Mesothelial cell of epicardium (in vitro differentiated cells): ENCODE data around the gene HOXD1. TPM values are rescaled to one million over a fixed set of nuclear protein-coding genes. Genes with fewer than 3 reads are reported as not detected.

ENCODE experiments used
- DNase-seq, 2 experiments: peaks; one replicate each; pipeline ENCODE4 v3.0.0; 2021; ENCODE audit warnings: low spot score in 2 of 2; ENCODE audit not compliant: unreplicated experiment in 2 of 2
- H3K27ac Mint-ChIP-seq: 2 replicates; pipeline ENCODE4 v1.8.0; 2021; ENCODE audit warnings: mixed read lengths
- H3K27me3 Mint-ChIP-seq: 2 replicates; pipeline ENCODE4 v1.8.0; 2021; ENCODE audit warnings: low read depth, mixed read lengths
- H3K36me3 Mint-ChIP-seq: 2 replicates; pipeline ENCODE4 v1.8.0; 2021; ENCODE audit warnings: mixed read lengths
- H3K4me1 Mint-ChIP-seq: 2 replicates; pipeline ENCODE4 v1.8.0; 2021; ENCODE audit warnings: mixed read lengths
- H3K4me3 Mint-ChIP-seq: 2 replicates; pipeline ENCODE4 v1.8.0; 2021; ENCODE audit warnings: mild to moderate bottlenecking, moderate library complexity, mixed read lengths
- H3K9me3 Mint-ChIP-seq: 2 replicates; pipeline ENCODE4 v1.8.0; 2021; ENCODE audit warnings: mixed read lengths
- total RNA-seq: library from RNA; stranded (reverse); gene quantifications from 3 replicates; pipeline ENCODE4 v1.2.1, GENCODE V29; 2021
- TF ChIP-seq, protein P1 (sequence below): fragments of 200-600 bp; sonication (generic); IDR thresholded peaks from one replicate; pipeline ENCODE4 v1.5.0; 2021; ENCODE audit warnings: antibody characterized with exemption; ENCODE audit not compliant: unreplicated experiment

Gene HOXD1
- total RNA-seq, 1 donor from 2014 or later, result not detected

DNA sequence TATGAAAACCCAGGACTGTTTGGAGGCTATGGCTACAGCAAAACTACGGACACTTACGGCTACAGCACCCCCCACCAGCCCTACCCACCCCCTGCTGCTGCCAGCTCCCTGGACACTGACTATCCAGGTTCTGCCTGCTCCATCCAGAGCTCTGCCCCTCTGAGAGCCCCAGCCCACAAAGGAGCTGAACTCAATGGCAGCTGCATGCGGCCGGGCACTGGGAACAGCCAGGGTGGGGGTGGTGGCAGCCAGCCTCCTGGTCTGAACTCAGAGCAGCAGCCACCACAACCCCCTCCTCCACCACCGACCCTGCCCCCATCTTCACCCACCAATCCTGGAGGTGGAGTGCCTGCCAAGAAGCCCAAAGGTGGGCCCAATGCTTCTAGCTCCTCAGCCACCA lies 19.3 kb upstream of the HOXD1 start:
- H3K36me3 Mint-ChIP-seq, result no peaks in the 10 kb centered on the region
- TF ChIP-seq, protein P1, sequence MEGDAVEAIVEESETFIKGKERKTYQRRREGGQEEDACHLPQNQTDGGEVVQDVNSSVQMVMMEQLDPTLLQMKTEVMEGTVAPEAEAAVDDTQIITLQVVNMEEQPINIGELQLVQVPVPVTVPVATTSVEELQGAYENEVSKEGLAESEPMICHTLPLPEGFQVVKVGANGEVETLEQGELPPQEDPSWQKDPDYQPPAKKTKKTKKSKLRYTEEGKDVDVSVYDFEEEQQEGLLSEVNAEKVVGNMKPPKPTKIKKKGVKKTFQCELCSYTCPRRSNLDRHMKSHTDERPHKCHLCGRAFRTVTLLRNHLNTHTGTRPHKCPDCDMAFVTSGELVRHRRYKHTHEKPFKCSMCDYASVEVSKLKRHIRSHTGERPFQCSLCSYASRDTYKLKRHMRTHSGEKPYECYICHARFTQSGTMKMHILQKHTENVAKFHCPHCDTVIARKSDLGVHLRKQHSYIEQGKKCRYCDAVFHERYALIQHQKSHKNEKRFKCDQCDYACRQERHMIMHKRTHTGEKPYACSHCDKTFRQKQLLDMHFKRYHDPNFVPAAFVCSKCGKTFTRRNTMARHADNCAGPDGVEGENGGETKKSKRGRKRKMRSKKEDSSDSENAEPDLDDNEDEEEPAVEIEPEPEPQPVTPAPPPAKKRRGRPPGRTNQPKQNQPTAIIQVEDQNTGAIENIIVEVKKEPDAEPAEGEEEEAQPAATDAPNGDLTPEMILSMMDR, result no peak
- peaks cover 17% of the 10 kb centered on the region for H3K4me1 Mint-ChIP-seq
- no peaks in the 10 kb centered on the region for H3K9me3 Mint-ChIP-seq
- H3K27ac Mint-ChIP-seq, result no peak overlapping the region
- peaks cover 98% of the 10 kb centered on the region for H3K27me3 Mint-ChIP-seq
- no peak overlapping the region for H3K4me3 Mint-ChIP-seq
- DNase-seq, result no peak

DNA sequence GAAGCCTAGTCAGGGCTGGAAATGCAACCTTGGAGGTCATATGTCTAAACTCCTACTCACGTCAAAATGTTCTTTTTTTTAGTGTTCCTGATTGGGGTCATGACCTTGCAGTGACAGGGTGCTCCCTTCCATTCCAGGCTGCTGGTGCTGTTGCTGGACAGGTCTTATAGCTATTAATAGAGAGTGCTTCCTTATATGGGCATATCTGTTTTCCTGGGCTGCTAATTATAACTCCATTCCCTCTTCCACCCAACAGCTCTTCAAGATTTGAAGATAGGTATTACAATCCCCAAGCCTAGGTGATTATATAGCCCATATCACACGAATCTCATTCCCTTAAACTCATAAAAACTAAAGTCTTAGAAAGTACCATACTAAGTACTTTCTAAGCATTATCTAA lies 18.8 kb upstream of the HOXD1 start:
- Mint-ChIP-seq H3K9me3 (no peaks in the 10 kb centered on the region), H3K4me1 (peaks cover 15% of the 10 kb centered on the region), H3K27ac (no peak overlapping the region), H3K36me3 (no peaks in the 10 kb centered on the region), H3K4me3 (no peak overlapping the region), H3K27me3 (peaks cover 98% of the 10 kb centered on the region)
- TF ChIP-seq, protein P1, result no peak
- no peak for DNase-seq

DNA sequence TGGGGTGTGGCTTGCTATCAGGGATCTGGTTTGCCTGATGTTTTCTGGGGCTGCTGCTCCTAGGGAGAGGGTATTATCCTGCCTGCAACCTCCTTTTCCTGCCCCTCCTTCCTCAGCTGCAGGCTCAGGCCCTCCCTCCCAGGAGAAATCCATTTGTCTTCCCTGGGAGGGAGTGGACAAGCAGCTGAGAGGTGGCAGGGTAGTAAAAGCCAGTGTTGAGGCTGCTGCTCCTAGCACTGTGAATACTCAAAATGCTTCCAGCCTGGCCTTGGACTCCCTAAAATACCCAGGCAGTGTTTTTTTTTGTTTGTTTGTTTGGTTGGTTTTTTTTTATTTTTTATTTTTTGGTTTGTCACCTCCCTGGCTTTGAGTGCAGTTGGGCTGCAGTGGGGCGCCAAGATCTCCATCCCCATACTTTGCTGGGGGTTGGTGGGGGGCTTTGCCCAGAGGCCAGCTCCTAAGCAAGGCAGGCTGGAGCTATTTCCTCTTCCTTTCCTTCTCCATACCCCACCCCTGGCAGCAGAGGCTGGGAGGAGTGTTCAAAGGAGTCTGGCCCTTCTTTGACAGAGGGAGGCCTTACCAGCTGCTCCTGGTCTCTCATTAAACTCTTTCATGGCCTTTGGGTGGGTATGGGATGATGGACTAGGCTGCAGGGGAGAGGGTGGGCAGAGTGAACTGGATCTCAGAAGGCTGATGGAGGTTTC lies 17.7 kb upstream of the HOXD1 start:
- Mint-ChIP-seq H3K36me3 (no peaks in the 10 kb centered on the region), H3K4me3 (no peak overlapping the region), H3K9me3 (no peaks in the 10 kb centered on the region), H3K27me3 (peaks cover 98% of the 10 kb centered on the region), H3K4me1 (peaks cover 12% of the 10 kb centered on the region), H3K27ac (no peak overlapping the region)
- DNase-seq, result no peak
- TF ChIP-seq, protein P1, result no peak

DNA sequence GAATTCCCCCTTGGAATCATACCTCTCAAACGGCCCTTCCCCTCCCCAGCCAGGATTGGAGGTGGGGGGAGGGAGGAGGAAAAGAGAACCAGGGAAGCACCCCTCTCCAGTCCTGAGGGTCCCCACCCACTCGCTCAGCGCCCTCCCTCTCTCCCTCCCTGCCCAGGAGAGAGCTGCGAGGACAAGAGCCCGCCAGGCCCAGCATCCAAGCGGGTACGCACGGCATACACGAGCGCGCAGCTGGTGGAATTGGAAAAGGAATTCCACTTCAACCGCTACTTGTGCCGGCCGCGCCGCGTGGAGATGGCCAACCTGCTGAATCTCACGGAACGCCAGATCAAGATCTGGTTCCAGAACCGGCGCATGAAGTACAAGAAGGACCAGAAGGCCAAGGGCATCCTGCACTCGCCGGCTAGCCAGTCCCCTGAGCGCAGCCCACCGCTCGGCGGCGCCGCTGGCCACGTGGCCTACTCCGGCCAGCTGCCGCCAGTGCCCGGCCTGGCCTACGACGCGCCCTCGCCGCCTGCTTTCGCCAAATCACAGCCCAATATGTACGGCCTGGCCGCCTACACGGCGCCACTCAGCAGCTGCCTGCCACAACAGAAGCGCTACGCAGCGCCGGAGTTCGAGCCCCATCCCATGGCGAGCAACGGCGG lies 17.0 kb upstream of the HOXD1 start:
- no peak overlapping the region for H3K4me3 Mint-ChIP-seq
- peaks cover 98% of the 10 kb centered on the region for H3K27me3 Mint-ChIP-seq
- no peak overlapping the region for H3K27ac Mint-ChIP-seq
- DNase-seq, result no peak
- peaks cover 10% of the 10 kb centered on the region for H3K4me1 Mint-ChIP-seq
- H3K9me3 Mint-ChIP-seq, result no peaks in the 10 kb centered on the region
- TF ChIP-seq, protein P1, result no peak
- no peaks in the 10 kb centered on the region for H3K36me3 Mint-ChIP-seq

DNA sequence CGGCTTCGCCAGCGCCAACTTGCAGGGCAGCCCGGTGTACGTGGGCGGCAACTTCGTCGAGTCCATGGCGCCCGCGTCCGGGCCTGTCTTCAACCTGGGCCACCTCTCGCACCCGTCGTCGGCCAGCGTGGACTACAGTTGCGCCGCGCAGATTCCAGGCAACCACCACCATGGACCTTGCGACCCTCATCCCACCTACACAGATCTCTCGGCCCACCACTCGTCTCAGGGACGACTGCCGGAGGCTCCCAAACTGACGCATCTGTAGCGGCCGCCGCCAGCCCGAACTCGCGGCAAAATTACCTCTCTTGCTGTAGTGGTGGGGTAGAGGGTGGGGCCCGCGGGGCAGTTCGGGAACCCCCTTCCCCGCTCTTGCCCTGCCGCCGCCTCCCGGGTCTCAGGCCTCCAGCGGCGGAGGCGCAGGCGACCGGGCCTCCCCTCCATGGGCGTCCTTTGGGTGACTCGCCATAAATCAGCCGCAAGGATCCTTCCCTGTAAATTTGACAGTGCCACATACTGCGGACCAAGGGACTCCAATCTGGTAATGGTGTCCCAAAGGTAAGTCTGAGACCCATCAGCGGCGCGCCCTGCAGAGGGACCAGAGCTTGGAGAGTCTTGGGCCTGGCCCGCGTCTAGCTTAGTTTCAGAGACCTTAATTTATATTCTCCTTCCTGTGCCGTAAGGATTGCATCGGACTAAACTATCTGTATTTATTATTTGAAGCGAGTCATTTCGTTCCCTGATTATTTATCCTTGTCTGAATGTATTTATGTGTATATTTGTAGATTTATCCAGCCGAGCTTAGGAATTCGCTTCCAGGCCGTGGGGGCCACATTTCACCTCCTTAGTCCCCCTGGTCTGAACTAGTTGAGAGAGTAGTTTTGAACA lies 16.2 kb upstream of the HOXD1 start:
- peak in 1 of 2 experiments; percentile 39 for DNase-seq
- H3K27ac Mint-ChIP-seq, result no peak overlapping the region
- TF ChIP-seq, protein P1, result no peak
- no peaks in the 10 kb centered on the region for H3K9me3 Mint-ChIP-seq
- H3K36me3 Mint-ChIP-seq, result peaks cover 2% of the 10 kb centered on the region
- H3K4me3 Mint-ChIP-seq, result no peak overlapping the region
- H3K27me3 Mint-ChIP-seq, result peaks cover 98% of the 10 kb centered on the region
- peaks cover 10% of the 10 kb centered on the region for H3K4me1 Mint-ChIP-seq
